IMR-90 (cell line): ENCODE data around the gene DUSP11.
A peak's percentile ranks its signal among the peaks of the same experiment; 100 is the strongest.

Experiments
- CEBPB ChIP-seq: IDR thresholded peaks from 2 replicates; pipeline ENCODE4 v1.6.1; 2012; ENCODE audit warnings: low read depth, low read length, improper control_type of control experiment
- CHD1 ChIP-seq: IDR thresholded peaks from 2 replicates; pipeline ENCODE4 v1.6.1; 2012; ENCODE audit warnings: low read depth, low read length, improper control_type of control experiment
- CTCF ChIP-seq: conservative IDR thresholded peaks from 2 replicates; pipeline ENCODE4 v1.5.1; 2012; ENCODE audit warnings: mild to moderate bottlenecking, low read depth, low read length, improper control_type of control experiment
- FOS ChIP-seq: fragments of 150-350 bp; IDR thresholded peaks from 2 replicates; pipeline ENCODE4 v1.6.1; 2016; ENCODE audit warnings: low read depth, low read length
- MAZ ChIP-seq: IDR thresholded peaks from 2 replicates; pipeline ENCODE4 v1.6.1; 2012; ENCODE audit warnings: low read depth, mild to moderate bottlenecking, low read length, improper control_type of control experiment, moderate library complexity, borderline replicate concordance
- NFE2L2 ChIP-seq: fragments of 150-350 bp; IDR thresholded peaks from 2 replicates; pipeline ENCODE4 v1.6.1; 2016; ENCODE audit warnings: low read depth, mild to moderate bottlenecking, low read length
- POLR2A ChIP-seq: IDR thresholded peaks from 2 replicates; pipeline ENCODE4 v1.6.1; 2012; ENCODE audit warnings: mild to moderate bottlenecking, low read depth, low read length
- RAD21 ChIP-seq: IDR thresholded peaks from 2 replicates; pipeline ENCODE4 v1.6.1; 2012; ENCODE audit warnings: low read length, improper control_type of control experiment
- RCOR1 ChIP-seq: IDR thresholded peaks from 2 replicates; pipeline ENCODE4 v1.6.1; 2012; ENCODE audit warnings: mild to moderate bottlenecking, low read length, improper control_type of control experiment; ENCODE audit not compliant: insufficient replicate concordance
- RFX5 ChIP-seq: IDR thresholded peaks from 2 replicates; pipeline ENCODE4 v1.8.0; 2012; ENCODE audit warnings: low read depth, mild to moderate bottlenecking, low read length, moderate library complexity
- USF2 ChIP-seq: fragments of 150-350 bp; IDR thresholded peaks from 2 replicates; pipeline ENCODE4 v1.6.1; 2017; ENCODE audit warnings: mild to moderate bottlenecking, antibody characterized with exemption, low read length, low read depth

- TF ChIP-seq POLR2A, result 0 out of 2 replicates have a peak, but pooled peaks have one; percentile 48
- no peak for TF ChIP-seq CTCF
- TF ChIP-seq RCOR1, result no peak
- no peak for TF ChIP-seq USF2
- no peak for TF ChIP-seq RFX5
- no peak for TF ChIP-seq RAD21
- TF ChIP-seq CHD1, result no peak
- peak; percentile 86 for TF ChIP-seq MAZ
- TF ChIP-seq CEBPB, result no peak
- no peak for TF ChIP-seq NFE2L2
- no peak for TF ChIP-seq FOS
Observed at GRCh38 chr2:73736855-73737779, 42.8 kb downstream of the DUSP11 start, which contains the start of gene TPRKB.
